Measurements from ENCODE around the gene WHRN. TPM values are rescaled to one million over a fixed set of nuclear protein-coding genes. Genes with fewer than 3 reads are reported as not detected.

The WHRN gene
- total and polyA plus RNA-seq, 2 of the 13 experiments (the other 11 are each of a cell fraction or from before 2014, with no cell fraction given): 2.3 to 5.3 TPM

DNA sequence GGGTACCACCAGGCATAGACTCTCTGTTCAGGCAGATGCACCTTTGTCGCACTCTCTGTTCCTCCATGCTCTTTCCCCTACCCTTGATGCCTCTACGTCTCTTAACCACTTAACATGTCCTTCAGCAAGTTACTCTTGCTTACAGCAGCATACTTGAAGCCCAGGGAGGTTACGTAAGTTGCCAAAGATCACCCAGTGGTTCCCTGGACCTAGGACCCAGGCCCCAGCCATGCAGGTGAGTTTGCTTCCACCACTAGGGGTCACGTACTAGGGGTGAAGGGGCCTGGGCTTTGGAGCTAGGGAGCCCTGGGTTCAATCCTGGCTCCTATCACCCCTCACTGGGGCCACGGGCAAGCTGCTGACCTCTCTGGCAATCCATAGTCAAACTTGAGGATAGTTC is 126.4 kb downstream of the WHRN start:
- Histone ChIP-seq H2AFZ (ENCODE audit: low read length) (no peak overlapping the region), H3K79me2 (ENCODE audit: insufficient read depth, low read length) (no peaks in the 10 kb centered on the region), H3K4me3 (replicated peaks in 1 of 3; ENCODE audit: insufficient read depth in 1 of 3, low read depth in 2 of 3, low read length in 3 of 3) (no peak overlapping the region), H3K36me3 (replicated peaks in 1 of 2; ENCODE audit: control insufficient read depth in 1 of 2, insufficient read depth in 2 of 2, low read length in 2 of 2) (peaks cover 2 to 7% of the 10 kb centered on the region in 2 experiments; a peak in 2 of 5 replicates), H3K27ac (ENCODE audit: extremely low read length, insufficient read depth, low read length) (no peak overlapping the region), H4K20me1 (ENCODE audit: insufficient read depth, low read length) (no peaks in the 10 kb centered on the region), H3K27me3 (ENCODE audit: control insufficient read depth in 1 of 2, insufficient read depth in 2 of 2, low read length in 2 of 2) (no peaks in the 10 kb centered on the region), H3K9me3 (ENCODE audit: low read length) (no peaks in the 10 kb centered on the region), H3K4me2 (ENCODE audit: low read depth, low read length) (no peak overlapping the region), H3K9ac (ENCODE audit: insufficient read depth, low read depth, low read length) (no peak overlapping the region), H3K4me1 (ENCODE audit: insufficient read depth, low read length) (peaks cover 14% of the 10 kb centered on the region)
- intact Hi-C loops (cut with micrococcal nuclease; ENCODE audit: unreplicated experiment): no loop called here
- in situ Hi-C loops (cut with HindIII; ENCODE audit: extremely low pct_ligation_motif_present, low pct_unique_long_range_greater_than_20kb): no loop called here
- no TSS peak for BruUV-seq (replicated peaks)
- peak; percentile 51 for ATAC-seq
- POLR2A ChIA-PET: no interaction called here
- DNase-seq (ENCODE audit: low spot score): no peak
- FAIRE-seq: no peak
- CTCF ChIA-PET (ENCODE audit: low intra/inter-chr PET ratio, low total read pairs): no interaction called here
- 94% methylated on average over 4 of the region's 5 CpGs for WGBS (ENCODE audit: low lambda C conversion rate)
- TF ChIP-seq SMARCE1 (IDR thresholded peaks at IDR 0.05; ENCODE audit: borderline replicate concordance): no peak
- TF ChIP-seq PITX1 (CRISPR knock-in tag; IDR thresholded peaks at IDR 0.05): 0 out of 2 replicates have a peak, but pooled peaks have one; percentile 16
- TF ChIP-seq, protein P1, sequence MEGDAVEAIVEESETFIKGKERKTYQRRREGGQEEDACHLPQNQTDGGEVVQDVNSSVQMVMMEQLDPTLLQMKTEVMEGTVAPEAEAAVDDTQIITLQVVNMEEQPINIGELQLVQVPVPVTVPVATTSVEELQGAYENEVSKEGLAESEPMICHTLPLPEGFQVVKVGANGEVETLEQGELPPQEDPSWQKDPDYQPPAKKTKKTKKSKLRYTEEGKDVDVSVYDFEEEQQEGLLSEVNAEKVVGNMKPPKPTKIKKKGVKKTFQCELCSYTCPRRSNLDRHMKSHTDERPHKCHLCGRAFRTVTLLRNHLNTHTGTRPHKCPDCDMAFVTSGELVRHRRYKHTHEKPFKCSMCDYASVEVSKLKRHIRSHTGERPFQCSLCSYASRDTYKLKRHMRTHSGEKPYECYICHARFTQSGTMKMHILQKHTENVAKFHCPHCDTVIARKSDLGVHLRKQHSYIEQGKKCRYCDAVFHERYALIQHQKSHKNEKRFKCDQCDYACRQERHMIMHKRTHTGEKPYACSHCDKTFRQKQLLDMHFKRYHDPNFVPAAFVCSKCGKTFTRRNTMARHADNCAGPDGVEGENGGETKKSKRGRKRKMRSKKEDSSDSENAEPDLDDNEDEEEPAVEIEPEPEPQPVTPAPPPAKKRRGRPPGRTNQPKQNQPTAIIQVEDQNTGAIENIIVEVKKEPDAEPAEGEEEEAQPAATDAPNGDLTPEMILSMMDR (CRISPR knock-in tag; IDR thresholded peaks at IDR 0.05): peak; percentile 20; the same call in 1 of the 2 replicates
- TF ChIP-seq, protein P2, sequence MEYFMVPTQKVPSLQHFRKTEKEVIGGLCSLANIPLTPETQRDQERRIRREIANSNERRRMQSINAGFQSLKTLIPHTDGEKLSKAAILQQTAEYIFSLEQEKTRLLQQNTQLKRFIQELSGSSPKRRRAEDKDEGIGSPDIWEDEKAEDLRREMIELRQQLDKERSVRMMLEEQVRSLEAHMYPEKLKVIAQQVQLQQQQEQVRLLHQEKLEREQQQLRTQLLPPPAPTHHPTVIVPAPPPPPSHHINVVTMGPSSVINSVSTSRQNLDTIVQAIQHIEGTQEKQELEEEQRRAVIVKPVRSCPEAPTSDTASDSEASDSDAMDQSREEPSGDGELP (IDR thresholded peaks at IDR 0.05; ENCODE audit: borderline replicate concordance, low read depth): no peak
- peak; percentile 32 for TF ChIP-seq CEBPG (CRISPR knock-in tag; IDR thresholded peaks at IDR 0.05)
- no peak for TF ChIP-seq ZBTB3 (CRISPR knock-in tag; IDR thresholded peaks at IDR 0.05; ENCODE audit: borderline replicate concordance, low read depth)
- no peak for TF ChIP-seq SOX5 (CRISPR knock-in tag; IDR thresholded peaks at IDR 0.05; ENCODE audit: borderline replicate concordance)
- peak; percentile 23; the same call in 1 of the 2 replicates for TF ChIP-seq HNF4G (IDR thresholded peaks at IDR 0.05; ENCODE audit: borderline replicate concordance, low read depth, low read length)
- no peak for TF ChIP-seq HNF4G (CRISPR knock-in tag; IDR thresholded peaks at IDR 0.05; ENCODE audit: borderline replicate concordance, low read depth)
- TF ChIP-seq HNF4A (CRISPR knock-in tag; IDR thresholded peaks at IDR 0.05): peak; percentile 77

Measured in HepG2 (cell line).